Sigmoid colon (tissue), 7 donors: Measurements from ENCODE around the gene KLF7. TPM values are rescaled to one million over a fixed set of nuclear protein-coding genes. Genes with fewer than 3 reads are reported as not detected.

ENCODE experiments used
- DNase-seq: peaks from one replicate; pipeline ENCODE4 v3.0.0-alpha.2; 2019
- H3K27ac ChIP-seq, 4 donors: fragments of 200-600 bp; sonication (generic); one replicate each; pipeline ENCODE4 v1.5.1; 2016 to 2019; ENCODE audit warnings: mild to moderate bottlenecking in 1 of 4
- H3K27me3 ChIP-seq, 3 donors: fragments of 200-600 bp; sonication (generic); one replicate each; pipeline ENCODE4 v1.5.1; 2019; ENCODE audit warnings: mild to moderate bottlenecking in 1 of 3
- H3K36me3 ChIP-seq, 4 donors: fragments of 200-600 bp; sonication (generic); one replicate each; pipeline ENCODE4 v1.5.1; 2016 to 2019
- H3K4me1 ChIP-seq, 4 donors: fragments of 200-600 bp; sonication (generic); one replicate each; pipeline ENCODE4 v1.5.1; 2017 to 2019
- H3K4me3 ChIP-seq, 4 donors: fragments of 200-600 bp; sonication (generic); one replicate each; pipeline ENCODE4 v1.5.1; 2017 to 2019; ENCODE audit warnings: mild to moderate bottlenecking in 2 of 4, moderate library complexity in 1 of 4
- H3K9me3 ChIP-seq, 4 donors: fragments of 200-600 bp in 3 of 4; sonication (generic) in 3 of 4; one replicate each; pipeline versions ENCODE4 v1.5.1 to v1.6.1; 2013 to 2019
- CTCF ChIP-seq, 4 experiments: fragments of 450-650 bp in 3 of 4; fragments of 200-600 bp in 1 of 4; IDR thresholded peaks; one replicate each; pipeline ENCODE4 v1.5.1; 2016 to 2019; ENCODE audit warnings: antibody characterized with exemption in 4 of 4, mild to moderate bottlenecking in 3 of 4, moderate library complexity in 2 of 4
- EP300 ChIP-seq, 4 donors: sonication (generic); formaldehyde crosslinking; IDR thresholded peaks; one replicate each; pipeline ENCODE4 v1.6.1; 2017; ENCODE audit warnings: antibody characterized with exemption in 4 of 4
- POLR2A ChIP-seq, 2 donors: fragments of 450-650 bp; IDR thresholded peaks; one replicate each; pipeline ENCODE4 v1.6.1; 2016; ENCODE audit warnings: antibody characterized with exemption in 2 of 2, mild to moderate bottlenecking in 2 of 2, moderate library complexity in 2 of 2
- POLR2AphosphoS5 ChIP-seq, 4 donors: sonication (generic); formaldehyde crosslinking; IDR thresholded peaks; one replicate each; pipeline ENCODE4 v1.6.1; 2017; ENCODE audit warnings: antibody characterized with exemption in 4 of 4
- WGBS, 2 donors: extraction: QIAGEN DNeasy Blood & Tissue Kit; methylation state at CpG; one replicate each; pipeline ENCODE4 v1.1.7; 2013; 5-methylcytosine and 5-hydroxymethylcytosine counted together
- intact Hi-C: fragments of 100-400 bp; cut with DNase I; formaldehyde crosslinking; loops from one replicate; pipeline ENCODE4 v1.15.1; 2023
- polyA plus RNA-seq, 3 donors: library from polyadenylated mRNA; stranded (reverse); fragments of 200-250 nt; gene quantifications; one replicate each; pipeline ENCODE4 v1.2.3, GENCODE V29; 2013
- total RNA-seq, 4 donors: library from RNA; depleted of rRNA; stranded (reverse); fragments of >200 nt; gene quantifications; one replicate each; pipeline ENCODE4 v1.1.0, GENCODE V29; 2016
- donor health status: healthy with polysubstance abuse.
- donor health status: Bipolar disorder and iron deficiency.
- donor health status: healthy.

KLF7 gene
- total and polyA plus RNA-seq, 7 donors, result 0.60 to 52.1 (median 21.2) TPM

GRCh38 chr2:207087046-207087902, 78.5 kb downstream of the KLF7 start:
- TF ChIP-seq POLR2A (IDR thresholded peaks at IDR 0.05) (no peak), POLR2AphosphoS5 (IDR thresholded peaks at IDR 0.05) (no peak), EP300 (IDR thresholded peaks at IDR 0.05) (no peak), CTCF (IDR thresholded peaks at IDR 0.05) (no peak)
- intact Hi-C loops, result loop anchor here (5.0 to 10.0 kb wide), 2 partner anchors 75 to 138 kb away; no protein-coding TSS in a partner anchor
- no peaks in the 10 kb centered on the region for H3K27me3 ChIP-seq
- WGBS, 2 donors, result 88% methylated on average over 7 of the region's 7 CpGs
- no peak for DNase-seq
- peaks cover 0 to 44% (median 8%) of the 10 kb centered on the region in 4 donors for H3K36me3 ChIP-seq
- H3K4me3 ChIP-seq, result no peak overlapping the region
- no peaks in the 10 kb centered on the region for H3K9me3 ChIP-seq
- H3K4me1 ChIP-seq, result peaks cover 0 to 59% (median 47%) of the 10 kb centered on the region in 4 donors
- peak overlapping the region in 3 of 4 donors; percentile 2 to 60 (median 56) for H3K27ac ChIP-seq

GRCh38 chr2:207086136-207086535, 79.6 kb downstream of the KLF7 start:
- intact Hi-C loops, result loop anchor here (5.0 to 10.0 kb wide), 2 partner anchors 76 to 139 kb away; no protein-coding TSS in a partner anchor
- TF ChIP-seq EP300 (IDR thresholded peaks at IDR 0.05) (peak in 2 of 4 donors; percentile 13 to 20), POLR2A (IDR thresholded peaks at IDR 0.05) (no peak), CTCF (IDR thresholded peaks at IDR 0.05) (no peak), POLR2AphosphoS5 (IDR thresholded peaks at IDR 0.05) (peak in 2 of 4 donors; percentile 20 to 27)
- peaks cover 3 to 56% (median 13%) of the 10 kb centered on the region in 4 donors for H3K36me3 ChIP-seq

GRCh38 chr2:207085110-207085509, 80.6 kb downstream of the KLF7 start:
- no peak for TF ChIP-seq POLR2AphosphoS5 (IDR thresholded peaks at IDR 0.05)
- H3K36me3 ChIP-seq, result peaks cover 10 to 66% (median 23%) of the 10 kb centered on the region in 4 donors
- peak overlapping the region in 3 of 4 donors; percentile 8 to 60 (median 56) for H3K27ac ChIP-seq
- peaks cover 0 to 40% (median 29%) of the 10 kb centered on the region in 4 donors for H3K4me1 ChIP-seq
- H3K4me3 ChIP-seq, result no peak overlapping the region
- DNase-seq, result no peak
- no peaks in the 10 kb centered on the region for H3K27me3 ChIP-seq
- WGBS, 2 donors, result 91 to 94% methylated on average over 5 of the region's 5 CpGs
- intact Hi-C loops, result loop anchor here (5.0 to 10.0 kb wide), 2 partner anchors 77 to 140 kb away; no protein-coding TSS in a partner anchor
- H3K9me3 ChIP-seq, result no peaks in the 10 kb centered on the region

More at GRCh38 chr2:207086136-207086535, 79.6 kb downstream of the KLF7 start:
- Histone ChIP-seq H3K27ac (peak overlapping the region in 3 of 4 donors; percentile 2 to 60 (median 56)), H3K9me3 (no peaks in the 10 kb centered on the region), H3K27me3 (no peaks in the 10 kb centered on the region), H3K4me1 (peaks cover 0 to 51% (median 39%) of the 10 kb centered on the region in 4 donors), H3K4me3 (no peak overlapping the region)
- DNase-seq, result peak; percentile 73
- 92 to 96% methylated on average over 8 of the region's 8 CpGs for WGBS, 2 donors

- peak overlapping the region in 3 of 4 donors; percentile 3 to 60 (median 56) for H3K27ac ChIP-seq
- no peaks in the 10 kb centered on the region for H3K27me3 ChIP-seq
- 70 to 79% methylated on average over 2 of the region's 2 CpGs for WGBS, 2 donors
- H3K4me3 ChIP-seq, result no peak overlapping the region
- TF ChIP-seq EP300 (IDR thresholded peaks at IDR 0.05) (no peak), CTCF (IDR thresholded peaks at IDR 0.05) (no peak), POLR2A (IDR thresholded peaks at IDR 0.05) (no peak), POLR2AphosphoS5 (IDR thresholded peaks at IDR 0.05) (no peak)
- H3K9me3 ChIP-seq, result no peaks in the 10 kb centered on the region
- peaks cover 0 to 31% (median 21%) of the 10 kb centered on the region in 4 donors for H3K4me1 ChIP-seq
- intact Hi-C loops, result loop anchor here (10.0 kb wide), 1 partner anchor 141 kb away; no protein-coding TSS in a partner anchor
- peaks cover 10 to 80% (median 33%) of the 10 kb centered on the region in 4 donors for H3K36me3 ChIP-seq
- DNase-seq, result no peak
These were observed 82.2 kb downstream of the KLF7 start for GRCh38 chr2:207083361-207084110.
